Activated CD4-positive, CD25-positive, alpha-beta regulatory T cell (primary cell): ENCODE data around the gene ZC3H12A.
A peak's percentile ranks its signal among the peaks of the same experiment; 100 is the strongest.

ENCODE experiments used
- DNase-seq, 4 experiments: peaks; one replicate each; lab custom pipeline; 2025; lab: John Stamatoyannopoulos, UW

The ZC3H12A gene

GRCh38 chr1:37455516-37455915, 18.9 kb upstream of the ZC3H12A start:
- no peak for DNase-seq

GRCh38 chr1:37456614-37457013, 17.8 kb upstream of the ZC3H12A start:
- no peak for DNase-seq

- no peak for DNase-seq
These were observed 15.8 kb upstream of the ZC3H12A start for GRCh38 chr1:37458551-37458950.

GRCh38 chr1:37461698-37462436, 12.5 kb upstream of the ZC3H12A start:
- no peak for DNase-seq

GRCh38 chr1:37464443-37464842, 9.9 kb upstream of the ZC3H12A start:
- no peak for DNase-seq

- DNase-seq: no peak
These were observed 8.5 kb upstream of the ZC3H12A start for GRCh38 chr1:37465593-37466517.

- no peak for DNase-seq
These were observed 6.3 kb upstream of the ZC3H12A start for GRCh38 chr1:37468037-37468436.

- DNase-seq: no peak
These were observed 5.0 kb upstream of the ZC3H12A start for GRCh38 chr1:37469386-37469785.

- no peak for DNase-seq
These were observed 2.8 kb upstream of the ZC3H12A start for GRCh38 chr1:37471345-37472231.

- no peak for DNase-seq
These were observed 2.1 kb upstream of the ZC3H12A start for GRCh38 chr1:37472281-37472680.

- DNase-seq: no peak
These were observed 1.4 kb upstream of the ZC3H12A start for GRCh38 chr1:37472994-37473393.

GRCh38 chr1:37473431-37474045, 842 bp upstream of the ZC3H12A start:
- no peak for DNase-seq

GRCh38 chr1:37474697-37475379, 458 bp downstream of the ZC3H12A start:
- DNase-seq: no peak

GRCh38 chr1:37475380-37476086, 1.2 kb downstream of the ZC3H12A start:
- DNase-seq: no peak

GRCh38 chr1:37476087-37476452, 1.7 kb downstream of the ZC3H12A start:
- DNase-seq: no peak

GRCh38 chr1:37476460-37477197, 2.2 kb downstream of the ZC3H12A start:
- DNase-seq: no peak

- peak; percentile 40 to 62 (median 52) for DNase-seq
These were observed 3.0 kb downstream of the ZC3H12A start for GRCh38 chr1:37477198-37477931.

- no peak for DNase-seq
These were observed 3.6 kb downstream of the ZC3H12A start for GRCh38 chr1:37477946-37478345.

GRCh38 chr1:37478451-37478881, 4.1 kb downstream of the ZC3H12A start:
- DNase-seq: peak in 1 of 4 experiments; percentile 18
